HepG2 (cell line): ENCODE data around the gene C1QTNF6. TPM values are rescaled to one million over a fixed set of nuclear protein-coding genes. Genes with fewer than 3 reads are reported as not detected.

Experiments used
- ATAC-seq: fragments of 200-7000 bp; cut with Tn5 transposase; 3 replicates; pipeline ENCODE4 v1.9.1; 2020; ENCODE audit warnings: mild to moderate bottlenecking, moderate library complexity
- BruUV-seq: library from RNA; stranded (reverse); fragments of 400-500 nt; replicated peaks from 2 replicates; lab custom pipeline; 2021; lab: Mats Ljungman, UMichigan
- CTCF ChIA-PET: fragments of 300-600 bp; formaldehyde crosslinking; extraction: SDS; loops from one replicate; lab custom pipeline; 2021; ENCODE audit warnings: low total read pairs, inconsistent platforms, low intra/inter-chr PET ratio; lab: Yijun Ruan, JAX
- POLR2A ChIA-PET: fragments of 350-600 bp; sonication (Branson Sonifier 250); formaldehyde crosslinking; loops from one replicate; lab custom pipeline; 2020; ENCODE audit warnings: antibody characterized with exemption, inconsistent platforms; lab: Yijun Ruan, JAX
- DNase-seq: peaks from one replicate; pipeline ENCODE4 v3.0.0-alpha.2; 2015; ENCODE audit warnings: low spot score
- FAIRE-seq: peaks from 3 replicates; lab custom pipeline; 2011; peaks lifted over from hg19 to GRCh38; lab: Jason Lieb, UNC
- H2AFZ ChIP-seq: one replicate; pipeline ENCODE4 v1.6.1; 2011; ENCODE audit warnings: low read length, inconsistent platforms
- H3K27ac ChIP-seq: fragments of 300-600 bp; 3 replicates; pipeline ENCODE4 v1.8.0; 2011; ENCODE audit warnings: mixed run types, mild to moderate bottlenecking, mixed read lengths, low read length, inconsistent platforms; ENCODE audit not compliant: insufficient read depth; ENCODE audit errors: extremely low read length
- H3K27me3 ChIP-seq, 2 experiments: fragments of 200-600 bp in 1 of 2; 2 replicates in 1 of 2; 3 replicates in 1 of 2; pipeline versions ENCODE4 v1.6.0 to v1.8.0; 2011; ENCODE audit warnings: low read length in 2 of 2, mild to moderate bottlenecking in 2 of 2, moderate library complexity in 2 of 2, inconsistent platforms in 1 of 2; ENCODE audit not compliant: insufficient read depth in 2 of 2, control insufficient read depth in 1 of 2
- H3K36me3 ChIP-seq, 2 experiments: fragments of 200-600 bp in 1 of 2; replicated peaks in 1 of 2; 2 replicates in 1 of 2; 3 replicates in 1 of 2; pipeline versions ENCODE4 v1.5.1 to v1.8.0; 2011; ENCODE audit warnings: low read length in 2 of 2, inconsistent platforms in 1 of 2; ENCODE audit not compliant: insufficient read depth in 2 of 2, control insufficient read depth in 1 of 2
- H3K4me1 ChIP-seq: 2 replicates; pipeline ENCODE4 v1.5.1; 2012; ENCODE audit warnings: low read length, inconsistent platforms; ENCODE audit not compliant: insufficient read depth
- H3K4me2 ChIP-seq: 2 replicates; pipeline ENCODE4 v1.6.0; 2011; ENCODE audit warnings: low read depth, low read length, inconsistent platforms
- H3K4me3 ChIP-seq, 3 experiments: fragments of 200-600 bp in 1 of 3; sonication (generic), shearing (Covaris generic) in 1 of 3; replicated peaks in 1 of 3; 2 replicates each; pipeline ENCODE4 v1.5.1; 2011 to 2016; ENCODE audit warnings: low read length in 3 of 3, inconsistent platforms in 2 of 3, low read depth in 2 of 3, mild to moderate bottlenecking in 2 of 3, control low read depth in 1 of 3, mixed read lengths in 1 of 3; ENCODE audit not compliant: insufficient read depth in 1 of 3
- H3K79me2 ChIP-seq: one replicate; pipeline ENCODE4 v1.6.1; 2011; ENCODE audit warnings: low read length, inconsistent platforms; ENCODE audit not compliant: insufficient read depth
- H3K9ac ChIP-seq: 2 replicates; pipeline ENCODE4 v1.6.0; 2011; ENCODE audit warnings: mild to moderate bottlenecking, low read depth, low read length, inconsistent platforms; ENCODE audit not compliant: insufficient read depth
- H3K9me3 ChIP-seq: 2 replicates; pipeline ENCODE4 v1.5.1; 2012; ENCODE audit warnings: mild to moderate bottlenecking, low read length
- H4K20me1 ChIP-seq: 2 replicates; pipeline ENCODE4 v1.6.0; 2011; ENCODE audit warnings: inconsistent platforms, mild to moderate bottlenecking, low read length, moderate library complexity; ENCODE audit not compliant: insufficient read depth
- CTCF ChIP-seq: sonication (generic); formaldehyde crosslinking; IDR thresholded peaks from 2 replicates; pipeline ENCODE4 v1.5.0; 2020; ENCODE audit warnings: mild to moderate bottlenecking, missing genetic modification reagents, moderate library complexity
- FOSL2 ChIP-seq: sonication (generic); formaldehyde crosslinking; IDR thresholded peaks from 2 replicates; pipeline ENCODE4 v1.4.0; 2020; ENCODE audit warnings: missing genetic modification reagents
- FOXP1 ChIP-seq, 2 experiments: fragments of 450-650 bp in 1 of 2; IDR thresholded peaks; 2 replicates each; pipeline ENCODE4 v1.6.1; 2017 to 2018; ENCODE audit warnings: antibody characterized with exemption in 1 of 2
- KMT2B ChIP-seq: IDR thresholded peaks from 2 replicates; pipeline ENCODE4 v1.6.1; 2016; ENCODE audit warnings: missing genetic modification reagents, missing compliant biosample characterization
- MEF2D ChIP-seq: sonication (generic); formaldehyde crosslinking; IDR thresholded peaks from 2 replicates; pipeline ENCODE4 v1.5.1; 2020; ENCODE audit warnings: mild to moderate bottlenecking, missing genetic modification reagents
- STAG1 ChIP-seq: sonication (generic); formaldehyde crosslinking; IDR thresholded peaks from 2 replicates; pipeline ENCODE4 v1.4.0; 2020; ENCODE audit warnings: missing genetic modification reagents
- ZNF414 ChIP-seq: sonication (generic); formaldehyde crosslinking; IDR thresholded peaks from 2 replicates; pipeline ENCODE4 v1.5.0; 2020; ENCODE audit warnings: missing genetic modification reagents
- ZNF761 ChIP-seq: sonication (generic); formaldehyde crosslinking; conservative IDR thresholded peaks from 2 replicates; pipeline ENCODE4 v1.4.0; 2020; ENCODE audit warnings: mild to moderate bottlenecking, missing genetic modification reagents
- WGBS: methylation state at CpG from one replicate; pipeline ENCODE4 v1.1.6; 2017; ENCODE audit warnings: low lambda C conversion rate; 5-methylcytosine and 5-hydroxymethylcytosine counted together
- in situ Hi-C: cut with HindIII; loops from 2 replicates; pipeline ENCODE4 v1.10.0; 2017; ENCODE audit warnings: low pct_unique_long_range_greater_than_20kb; ENCODE audit not compliant: extremely low pct_ligation_motif_present
- intact Hi-C: fragments of 100-400 bp; cut with micrococcal nuclease; formaldehyde crosslinking; loops from one replicate; pipeline ENCODE4 v1.10.0; 2022; ENCODE audit not compliant: unreplicated experiment
- polyA plus RNA-seq, 8 experiments: library from polyadenylated mRNA; depleted of rRNA in 3 of 8; stranded (reverse) in 7 of 8; unstranded in 1 of 8; fragments of >200 nt; fragmentation: Illumina TruSeq in 4 of 8; extraction: Trizol in 4 of 8; gene quantifications; 2 replicates each; pipeline versions ENCODE4 v1.2.1 to v1.2.3, GENCODE V29; 2011 to 2016; ENCODE audit warnings: low read depth in 4 of 8, missing spikeins in 1 of 8, mixed read lengths in 1 of 8; ENCODE audit not compliant: insufficient read depth in 1 of 8
- total RNA-seq, 5 experiments: library from RNA; depleted of rRNA; stranded (reverse); fragments of >200 nt; fragmentation: Illumina TruSeq; extraction: Trizol; gene quantifications; 2 replicates each; pipeline ENCODE4 v1.2.3, GENCODE V29; 2016; ENCODE audit warnings: low read depth in 1 of 5

The C1QTNF6 gene
- total and polyA plus RNA-seq, 2 of the 13 experiments (the other 11 are each of a cell fraction or from before 2014, with no cell fraction given) = 2.7 to 6.9 TPM

- ATAC-seq = peak; percentile 31; the same call in 2 of the 3 replicates
- H3K27me3 ChIP-seq = peaks cover 2 to 12% of the 10 kb centered on the region in 2 experiments; a peak in 3 of 5 replicates
- no TSS peak for BruUV-seq
- H3K27ac ChIP-seq = no peak overlapping the region
- no peak for FAIRE-seq
- WGBS = 19% methylated on average over 5 of the region's 8 CpGs
- H3K4me2 ChIP-seq = no peak overlapping the region
- no peak overlapping the region for H3K4me3 ChIP-seq
- no peaks in the 10 kb centered on the region for H4K20me1 ChIP-seq
- TF ChIP-seq FOSL2 (CRISPR knock-in tag) (no peak), STAG1 (CRISPR knock-in tag) (peak; percentile 41; the same call in 1 of the 2 replicates), CTCF (peak; percentile 38), ZNF761 (CRISPR knock-in tag) (no peak), MEF2D (CRISPR knock-in tag) (no peak), FOXP1 (IDR thresholded peaks at IDR 0.05) (no peak), FOXP1 (CRISPR knock-in tag; IDR thresholded peaks at IDR 0.05) (no peak), KMT2B (CRISPR knock-in tag) (no peak), ZNF414 (no peak)
- TF ChIP-seq, all 625 proteins: peak for 2
- Histone ChIP-seq H3K36me3 (no peaks in the 10 kb centered on the region), H2AFZ (no peak overlapping the region), H3K9me3 (no peaks in the 10 kb centered on the region), H3K4me1 (peaks cover 11% of the 10 kb centered on the region), H3K9ac (no peak overlapping the region), H3K79me2 (no peaks in the 10 kb centered on the region)
- POLR2A ChIA-PET = no interaction called here
- no peak for DNase-seq
- in situ Hi-C loops (no loop called here), intact Hi-C loops (no loop called here)
- CTCF ChIA-PET = no interaction called here
Observed at GRCh38 chr22:37225481-37225880, 37.4 kb upstream of the C1QTNF6 start.
